Esophagus squamous epithelium (tissue), 5 donors: ENCODE data around the gene DOCK1. TPM values are rescaled to one million over a fixed set of nuclear protein-coding genes. Genes with fewer than 3 reads are reported as not detected.

Experiments
- DNase-seq: peaks from one replicate; lab custom pipeline; 2025; lab: John Stamatoyannopoulos, UW
- H3K27ac ChIP-seq, 4 donors: fragments of 200-600 bp; sonication (generic); one replicate each; pipeline ENCODE4 v1.5.1; 2016 to 2019; ENCODE audit warnings: mild to moderate bottlenecking in 1 of 4
- H3K27me3 ChIP-seq, 4 donors: fragments of 200-600 bp; sonication (generic); 1 replicate in 3 of 4; 2 replicates in 1 of 4; pipeline versions ENCODE4 v1.5.1 to v1.6.0; 2017 to 2021; ENCODE audit warnings: antibody characterized with exemption in 1 of 4
- H3K36me3 ChIP-seq, 3 donors: fragments of 200-600 bp; sonication (generic); one replicate each; pipeline ENCODE4 v1.5.1; 2016 to 2019
- H3K4me1 ChIP-seq, 3 donors: fragments of 200-600 bp; sonication (generic); one replicate each; pipeline ENCODE4 v1.5.1; 2017 to 2019
- H3K4me3 ChIP-seq, 4 donors: fragments of 200-600 bp; sonication (generic); 1 replicate in 3 of 4; 2 replicates in 1 of 4; pipeline ENCODE4 v1.5.1; 2016 to 2019; ENCODE audit warnings: mild to moderate bottlenecking in 2 of 4, moderate library complexity in 1 of 4
- H3K9me3 ChIP-seq, 3 donors: fragments of 200-600 bp; sonication (generic); one replicate each; pipeline ENCODE4 v1.5.1; 2016 to 2019
- CTCF ChIP-seq, 6 experiments: fragments of 450-650 bp in 4 of 6; fragments of 200-600 bp in 2 of 6; sonication (generic) in 2 of 6; IDR thresholded peaks; one replicate each; pipeline ENCODE4 v1.5.1; 2016 to 2019; ENCODE audit warnings: antibody characterized with exemption in 6 of 6, mild to moderate bottlenecking in 4 of 6, moderate library complexity in 4 of 6
- POLR2A ChIP-seq, 4 donors: fragments of 450-650 bp; IDR thresholded peaks; one replicate each; pipeline ENCODE4 v1.6.1; 2017; ENCODE audit warnings: antibody characterized with exemption in 4 of 4, mild to moderate bottlenecking in 4 of 4, moderate library complexity in 3 of 4
- WGBS, 2 donors: methylation state at CpG; one replicate each; pipeline ENCODE4 v1.1.5; 2018; 5-methylcytosine and 5-hydroxymethylcytosine counted together
- intact Hi-C: fragments of 100-400 bp; cut with DNase I; formaldehyde crosslinking; loops from one replicate; pipeline ENCODE4 v1.15.0; 2022
- total RNA-seq, 4 donors: library from RNA; depleted of rRNA; stranded (reverse); fragments of >200 nt; gene quantifications; one replicate each; pipeline ENCODE4 v1.1.0, GENCODE V29; 2016
- donor health status: DM: yes; HTN: yes; CAD: no.

The DOCK1 gene
- total RNA-seq, 4 donors from 2014 or later, result 31.8 to 83.4 (median 49.8) TPM

GRCh38 chr10:127036987-127037386 is 131.8 kb downstream of the DOCK1 start:
- H3K36me3 ChIP-seq, result peaks cover 0 to 100% (median 27%) of the 10 kb centered on the region in 3 donors
- peaks cover 0 to 10% (median 0%) of the 10 kb centered on the region in 3 donors for H3K4me1 ChIP-seq
- H3K9me3 ChIP-seq, result no peaks in the 10 kb centered on the region
- DNase-seq, result no peak
- no peaks in the 10 kb centered on the region for H3K27me3 ChIP-seq
- TF ChIP-seq CTCF (IDR thresholded peaks at IDR 0.05) (no peak), POLR2A (IDR thresholded peaks at IDR 0.05) (no peak)
- no peak overlapping the region for H3K4me3 ChIP-seq
- no peak overlapping the region for H3K27ac ChIP-seq
- WGBS, 2 donors, result 91% methylated on average over 4 of the region's 4 CpGs
- intact Hi-C loops, result loop anchor here (10.0 kb wide), 1 partner anchor 132 kb away; the partner anchor contains the start of gene DOCK1

GRCh38 chr10:127039435-127039834 is 134.2 kb downstream of the DOCK1 start:
- H3K27me3 ChIP-seq, result no peaks in the 10 kb centered on the region
- WGBS, 2 donors, result 92 to 98% methylated on average over 7 to 8 of the region's 8 CpGs
- no peak for TF ChIP-seq CTCF (IDR thresholded peaks at IDR 0.05)
- no peak for TF ChIP-seq POLR2A (IDR thresholded peaks at IDR 0.05)
- no peak overlapping the region for H3K27ac ChIP-seq
- intact Hi-C loops, result loop anchor here (10.0 kb wide), 1 partner anchor 135 kb away; the partner anchor contains the start of gene DOCK1
- no peaks in the 10 kb centered on the region for H3K9me3 ChIP-seq
- H3K4me1 ChIP-seq, result peaks cover 0 to 11% (median 1%) of the 10 kb centered on the region in 3 donors
- no peak overlapping the region for H3K4me3 ChIP-seq
- no peak for DNase-seq
- peaks cover 0 to 100% (median 10%) of the 10 kb centered on the region in 3 donors for H3K36me3 ChIP-seq

- 46 to 50% methylated on average over 4 of the region's 4 CpGs for WGBS, 2 donors
- no peak for DNase-seq
- no peaks in the 10 kb centered on the region for H3K27me3 ChIP-seq
- intact Hi-C loops, result no loop called here
- TF ChIP-seq CTCF (IDR thresholded peaks at IDR 0.05) (no peak), POLR2A (IDR thresholded peaks at IDR 0.05) (no peak)
- H3K36me3 ChIP-seq, result peaks cover 0 to 99% (median 5%) of the 10 kb centered on the region in 3 donors
- H3K9me3 ChIP-seq, result no peaks in the 10 kb centered on the region
- H3K4me3 ChIP-seq, result no peak overlapping the region
- no peak overlapping the region for H3K27ac ChIP-seq
- H3K4me1 ChIP-seq, result peaks cover 0 to 16% (median 2%) of the 10 kb centered on the region in 3 donors
Measured at GRCh38 chr10:127040756-127041155, 135.5 kb downstream of the DOCK1 start.

- 28 to 57% methylated on average over 6 of the region's 6 CpGs for WGBS, 2 donors
- DNase-seq, result no peak
- H3K36me3 ChIP-seq, result peaks cover 0 to 99% (median 10%) of the 10 kb centered on the region in 3 donors
- no peak overlapping the region for H3K27ac ChIP-seq
- peaks cover 0 to 16% (median 2%) of the 10 kb centered on the region in 3 donors for H3K4me1 ChIP-seq
- no peaks in the 10 kb centered on the region for H3K27me3 ChIP-seq
- intact Hi-C loops, result no loop called here
- H3K4me3 ChIP-seq, result no peak overlapping the region
- TF ChIP-seq CTCF (IDR thresholded peaks at IDR 0.05) (no peak), POLR2A (IDR thresholded peaks at IDR 0.05) (no peak)
- H3K9me3 ChIP-seq, result no peaks in the 10 kb centered on the region
Measured at GRCh38 chr10:127041552-127041951, 136.3 kb downstream of the DOCK1 start.

GRCh38 chr10:127043301-127043700 is 138.1 kb downstream of the DOCK1 start:
- H3K4me1 ChIP-seq, result peaks cover 0 to 16% (median 2%) of the 10 kb centered on the region in 3 donors
- peak overlapping the region in 1 of 4 donors; percentile 46 for H3K27ac ChIP-seq
- no peaks in the 10 kb centered on the region for H3K27me3 ChIP-seq
- TF ChIP-seq CTCF (IDR thresholded peaks at IDR 0.05) (no peak), POLR2A (IDR thresholded peaks at IDR 0.05) (no peak)
- H3K9me3 ChIP-seq, result no peaks in the 10 kb centered on the region
- WGBS, 2 donors, result 87 to 95% methylated on average over 8 to 9 of the region's 9 CpGs
- H3K4me3 ChIP-seq, result no peak overlapping the region
- intact Hi-C loops, result no loop called here
- peaks cover 0 to 89% (median 10%) of the 10 kb centered on the region in 3 donors for H3K36me3 ChIP-seq
- DNase-seq, result no peak
